ELF-1 (cell line): ENCODE measurements around the gene FHOD3.

Experiments
- DNase-seq: peaks from one replicate; pipeline ENCODE4 v3.0.0-alpha.2; 2016; ENCODE audit warnings: low read depth, low spot score

Gene FHOD3

GRCh38 chr18:36296650-36297416 lies 680 bp upstream of the FHOD3 start:
- DNase-seq, result peak; percentile 70

GRCh38 chr18:36298126-36298741 lies 721 bp downstream of the FHOD3 start:
- peak; percentile 36 for DNase-seq

- no peak for DNase-seq
Observed at GRCh38 chr18:36299015-36299414, 1.5 kb downstream of the FHOD3 start.

- DNase-seq, result no peak
Observed at GRCh38 chr18:36300211-36300610, 2.7 kb downstream of the FHOD3 start.

GRCh38 chr18:36301884-36302283 lies 4.4 kb downstream of the FHOD3 start:
- no peak for DNase-seq

GRCh38 chr18:36302676-36303075 lies 5.2 kb downstream of the FHOD3 start:
- DNase-seq, result no peak

- DNase-seq, result no peak
Observed at GRCh38 chr18:36303211-36303844, 5.8 kb downstream of the FHOD3 start.

GRCh38 chr18:36304723-36305122 lies 7.2 kb downstream of the FHOD3 start:
- no peak for DNase-seq

- no peak for DNase-seq
Observed at GRCh38 chr18:36305375-36305774, 7.9 kb downstream of the FHOD3 start.

- no peak for DNase-seq
Observed at GRCh38 chr18:36307513-36307912, 10.0 kb downstream of the FHOD3 start.

- no peak for DNase-seq
Observed at GRCh38 chr18:36308711-36309435, 11.4 kb downstream of the FHOD3 start.

- DNase-seq, result peak; percentile 65
Observed at GRCh38 chr18:36309436-36310391, 12.2 kb downstream of the FHOD3 start.

- no peak for DNase-seq
Observed at GRCh38 chr18:36311026-36311570, 13.6 kb downstream of the FHOD3 start.

GRCh38 chr18:36312806-36313395 lies 15.4 kb downstream of the FHOD3 start:
- no peak for DNase-seq

- DNase-seq, result no peak
Observed at GRCh38 chr18:36314098-36314497, 16.6 kb downstream of the FHOD3 start.

GRCh38 chr18:36314754-36315153 lies 17.2 kb downstream of the FHOD3 start:
- DNase-seq, result no peak

- DNase-seq, result no peak
Observed at GRCh38 chr18:36315736-36316135, 18.2 kb downstream of the FHOD3 start.

GRCh38 chr18:36316246-36316645 lies 18.7 kb downstream of the FHOD3 start:
- no peak for DNase-seq

- no peak for DNase-seq
Observed at GRCh38 chr18:36321658-36322407, 24.3 kb downstream of the FHOD3 start.

- no peak for DNase-seq
Observed at GRCh38 chr18:36322408-36322728, 24.9 kb downstream of the FHOD3 start.
